GM19099 (cell line): ENCODE measurements around the gene C20orf144.

Experiments
- POLR2A ChIP-seq: IDR thresholded peaks from 3 replicates; pipeline ENCODE4 v1.6.1; 2011; ENCODE audit warnings: low read depth; ENCODE audit not compliant: insufficient read length; ENCODE audit errors: extremely low read depth

C20orf144 gene

DNA sequence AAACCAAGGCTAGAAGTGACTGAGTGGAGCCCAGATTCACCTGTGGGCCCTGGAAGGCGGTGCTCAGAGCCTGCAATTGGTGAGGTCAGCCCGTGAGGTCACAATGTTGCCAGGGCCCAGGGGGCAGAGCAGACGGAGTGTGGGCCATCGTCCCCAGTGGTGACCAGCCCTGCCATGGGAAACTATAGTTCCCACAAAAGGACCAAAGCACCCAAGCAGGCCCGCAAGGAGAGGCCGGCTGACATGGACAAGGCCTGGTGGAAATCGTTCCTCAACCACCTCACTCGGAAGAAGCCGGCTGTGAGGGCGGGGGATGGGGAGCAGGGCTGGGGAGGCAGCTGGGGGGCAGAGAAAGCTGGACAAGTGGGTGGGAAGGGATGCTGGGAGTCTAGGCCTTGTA lies at the start of gene C20orf144:
Gene C20orf144, plus strand, starts transcription at position 156 of the 400 bp plus-strand sequence. Its CDS starts 19 bp downstream, at position 175.
- TF ChIP-seq POLR2A, result no peak

DNA sequence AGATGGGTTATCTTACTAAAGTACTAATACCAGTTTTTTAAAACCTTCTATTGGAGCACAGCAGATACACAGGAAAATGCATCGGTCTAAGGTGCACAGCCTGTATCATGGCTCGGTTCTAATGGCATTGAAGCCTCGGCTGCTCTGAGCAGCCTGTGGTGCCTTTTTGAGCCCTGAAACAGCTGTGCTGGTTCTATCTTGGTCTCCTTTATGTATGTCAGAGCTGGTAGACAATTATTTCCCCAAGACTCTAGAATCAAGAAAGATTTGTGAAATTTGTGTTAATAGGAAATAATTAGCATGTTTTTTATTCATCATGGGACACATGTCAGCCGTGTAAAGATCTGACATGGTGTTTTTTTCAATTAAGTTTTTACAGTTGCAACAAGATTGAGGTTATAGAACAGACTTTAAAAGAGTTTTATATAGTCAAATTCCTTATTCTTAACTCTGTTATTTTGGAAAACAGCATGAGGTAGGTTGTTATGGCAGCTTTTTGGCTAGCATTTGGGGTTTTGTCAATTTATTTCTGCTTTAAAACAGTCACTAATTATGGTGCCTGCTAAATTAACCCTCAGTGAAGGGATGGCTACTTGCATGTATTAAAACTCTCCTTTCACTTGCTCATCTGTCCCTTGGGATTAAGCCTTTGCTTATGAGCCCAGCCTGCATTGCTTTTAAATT lies 40.3 kb upstream of the C20orf144 start:
- no peak for TF ChIP-seq POLR2A

DNA sequence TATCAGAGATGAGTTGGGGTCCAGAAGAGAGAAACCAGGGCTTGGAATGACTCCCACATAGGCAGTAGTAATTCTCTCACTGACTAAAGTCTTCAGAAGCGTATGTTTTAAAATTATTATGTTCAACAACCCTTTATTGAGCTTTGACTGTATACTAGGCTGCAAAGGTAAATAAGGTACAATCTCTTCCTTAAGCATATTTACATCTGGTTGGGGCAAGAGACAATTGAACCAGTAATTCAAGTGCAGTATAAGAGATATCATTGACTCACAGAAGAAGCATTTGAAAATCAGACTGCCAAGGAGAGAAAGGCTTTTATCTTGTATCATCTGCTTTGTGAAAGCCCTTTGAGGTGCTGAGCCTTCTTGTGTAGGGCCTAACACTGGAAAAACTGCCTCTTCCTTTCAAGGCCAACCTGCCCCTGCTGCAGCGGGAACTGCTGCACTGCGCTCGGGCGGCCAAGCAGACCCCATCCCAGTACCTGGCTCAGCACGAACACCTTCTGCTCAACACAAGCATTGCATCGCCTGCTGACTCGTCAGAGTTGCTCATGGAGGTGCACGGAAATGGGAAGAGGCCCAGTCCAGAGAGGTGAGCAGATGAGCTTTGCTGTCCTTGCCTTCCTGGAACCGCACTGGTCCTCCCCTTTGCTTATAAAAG lies 39.3 kb upstream of the C20orf144 start:
- no peak for TF ChIP-seq POLR2A

DNA sequence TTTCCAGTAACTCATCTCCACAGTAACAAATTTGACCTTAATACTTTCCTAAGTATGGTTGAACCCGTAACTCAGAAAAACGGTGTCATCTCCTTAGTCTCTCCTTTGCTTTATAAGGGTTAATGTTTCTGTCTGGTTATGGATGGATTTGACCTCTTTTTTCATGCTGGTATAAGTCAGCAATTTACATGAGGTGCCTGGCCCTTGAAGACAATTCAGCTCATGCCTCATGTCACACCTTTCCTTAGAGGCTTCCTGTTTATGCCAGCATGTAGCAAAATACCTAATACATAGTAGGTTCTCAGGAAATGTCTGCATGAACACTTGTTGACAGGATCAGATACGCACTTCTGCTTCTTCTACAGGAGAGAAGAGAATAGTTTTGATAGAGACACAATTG lies 37.7 kb upstream of the C20orf144 start:
- no peak for TF ChIP-seq POLR2A

DNA sequence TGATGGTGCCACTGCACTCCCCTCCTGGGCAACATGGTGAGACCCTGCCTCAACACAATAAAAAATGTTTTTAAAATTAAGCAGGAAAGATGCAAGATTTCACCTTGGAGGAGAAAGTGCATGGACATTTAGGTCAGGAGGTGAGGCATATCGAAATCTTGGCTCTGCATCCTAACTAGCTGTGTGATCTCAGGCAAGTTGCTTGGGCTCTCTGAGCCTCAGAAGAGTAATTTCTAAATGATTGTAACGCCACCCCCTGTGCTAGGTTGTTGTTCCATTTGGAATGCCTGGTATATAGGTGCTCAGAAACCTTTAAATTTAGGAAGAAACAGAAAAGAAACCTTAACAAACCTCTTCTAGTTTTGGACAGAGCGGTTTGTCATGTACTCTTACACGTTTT lies 35.9 kb upstream of the C20orf144 start:
- no peak for TF ChIP-seq POLR2A

DNA sequence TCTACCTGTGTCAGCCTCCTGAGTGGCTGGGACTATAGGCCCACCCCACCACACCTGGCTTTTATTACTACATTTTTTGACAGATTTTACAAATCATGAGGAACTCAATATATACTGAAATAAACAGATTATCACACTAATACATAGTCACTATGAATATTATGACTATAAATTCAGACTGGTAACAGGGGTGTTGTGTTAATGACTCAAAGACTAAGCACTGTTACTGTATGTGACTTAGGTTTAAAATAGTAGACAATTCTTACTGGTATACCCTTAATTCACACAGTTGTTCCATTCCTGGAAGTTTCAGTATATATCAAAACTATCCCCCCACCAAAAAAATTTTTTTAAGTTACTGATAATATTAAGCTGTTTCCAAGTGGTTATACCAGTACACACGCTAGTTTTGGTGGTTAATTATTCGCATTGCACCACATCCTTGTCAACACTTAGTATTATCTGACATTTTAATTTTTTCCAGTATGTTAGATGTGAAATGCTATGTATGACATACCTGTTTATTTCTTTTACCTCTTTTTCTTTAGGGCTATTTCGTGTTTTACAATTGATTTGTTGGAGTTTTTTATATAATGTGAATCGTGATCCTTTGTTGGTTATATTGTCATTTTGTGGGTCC lies 34.4 kb upstream of the C20orf144 start:
- TF ChIP-seq POLR2A, result no peak

DNA sequence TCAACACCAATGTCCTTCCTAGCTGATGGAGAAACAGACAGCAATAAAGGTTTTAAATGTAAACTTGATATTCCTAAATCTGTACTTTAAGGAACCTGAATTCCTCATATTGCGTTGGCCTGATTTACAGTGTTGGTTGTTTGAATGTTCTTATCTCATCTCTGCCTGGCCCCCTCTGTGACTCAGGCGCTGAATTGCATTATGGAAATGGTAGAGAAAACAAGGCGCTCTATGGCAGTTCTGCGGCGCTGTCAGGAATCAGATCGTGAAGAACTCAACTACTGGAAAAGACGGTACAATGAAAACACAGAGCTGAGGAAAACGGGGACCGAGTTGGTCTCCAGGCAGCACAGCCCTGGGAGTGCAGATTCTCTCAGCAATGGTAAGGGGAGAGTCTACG lies 32.6 kb upstream of the C20orf144 start:
- TF ChIP-seq POLR2A, result no peak

DNA sequence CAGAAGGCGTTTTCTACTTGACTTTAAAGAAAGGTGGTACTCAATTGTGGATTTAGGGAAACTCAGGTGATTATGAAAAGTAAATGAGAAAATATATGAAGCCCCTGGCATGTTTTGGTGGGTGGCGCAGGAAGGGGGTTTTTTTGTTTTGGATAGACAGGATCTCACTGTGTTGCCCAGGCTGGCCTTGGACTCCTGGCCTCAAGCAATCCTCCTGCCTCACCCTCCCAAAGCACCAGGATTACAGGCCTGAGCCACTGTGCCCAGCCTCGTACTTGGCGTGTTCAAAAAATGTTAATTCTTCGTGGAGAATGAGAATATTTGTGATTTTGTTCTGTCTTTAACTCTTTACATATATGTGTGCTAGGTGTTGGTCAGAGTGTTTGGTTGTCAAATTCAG lies 32.1 kb upstream of the C20orf144 start:
- TF ChIP-seq POLR2A, result no peak

DNA sequence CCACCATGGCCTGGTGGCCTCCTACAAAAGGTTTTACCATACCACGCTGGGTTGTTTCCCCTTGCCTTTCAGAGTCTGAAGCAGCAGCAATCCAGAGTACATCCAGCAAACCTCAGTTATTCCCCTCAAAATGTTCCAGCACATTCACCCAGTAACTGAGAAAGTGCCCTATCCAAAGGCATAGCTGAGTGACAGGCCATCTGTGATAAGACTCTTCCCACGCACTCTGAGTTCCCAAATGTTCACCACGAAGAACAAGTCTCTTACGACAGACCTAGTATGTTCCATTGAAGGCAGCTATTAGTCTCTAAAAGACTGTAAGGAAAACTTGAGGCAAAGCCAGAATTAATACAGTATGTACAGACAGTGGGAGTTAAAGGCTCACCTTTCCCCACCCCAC lies 31.6 kb upstream of the C20orf144 start:
- no peak for TF ChIP-seq POLR2A

DNA sequence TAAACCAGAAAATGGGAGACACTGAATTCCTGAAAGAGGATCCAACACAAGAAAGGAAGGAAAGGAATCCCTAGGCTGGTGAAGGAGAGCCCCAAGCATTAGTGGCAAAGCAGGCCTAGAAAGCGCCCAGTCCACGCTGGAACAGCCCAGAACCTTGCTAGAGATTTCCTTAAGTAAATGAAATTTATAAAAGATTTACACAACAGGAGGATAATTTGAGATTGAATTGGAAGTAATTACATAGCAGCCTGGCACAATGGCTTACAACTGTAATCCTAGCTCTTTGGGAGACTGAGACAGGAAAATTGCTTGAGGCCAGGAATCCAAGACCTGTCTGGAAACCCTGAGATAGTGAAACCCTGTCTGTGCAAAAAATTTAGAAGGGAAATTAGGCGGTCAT lies 26.8 kb upstream of the C20orf144 start:
- TF ChIP-seq POLR2A, result no peak

DNA sequence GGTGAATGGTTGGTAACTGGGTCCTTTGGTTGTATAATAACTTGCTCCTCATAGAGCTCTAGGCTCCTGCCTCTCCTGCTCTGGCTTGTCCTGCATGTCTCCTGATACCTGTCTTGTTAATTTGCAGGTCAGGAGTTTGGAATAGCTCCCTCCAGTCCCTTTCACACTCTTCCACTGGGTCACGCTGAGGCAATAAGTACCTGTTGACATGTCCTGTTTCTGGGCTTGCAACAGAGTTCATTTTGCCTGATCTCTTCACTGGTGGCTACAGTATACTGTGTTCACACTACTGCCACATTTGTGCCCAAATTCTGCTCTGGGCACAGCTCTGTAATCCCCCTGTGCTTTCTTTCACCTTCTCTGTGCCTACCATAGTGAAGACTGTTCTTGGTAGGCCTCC lies 25.4 kb upstream of the C20orf144 start:
- TF ChIP-seq POLR2A, result no peak

DNA sequence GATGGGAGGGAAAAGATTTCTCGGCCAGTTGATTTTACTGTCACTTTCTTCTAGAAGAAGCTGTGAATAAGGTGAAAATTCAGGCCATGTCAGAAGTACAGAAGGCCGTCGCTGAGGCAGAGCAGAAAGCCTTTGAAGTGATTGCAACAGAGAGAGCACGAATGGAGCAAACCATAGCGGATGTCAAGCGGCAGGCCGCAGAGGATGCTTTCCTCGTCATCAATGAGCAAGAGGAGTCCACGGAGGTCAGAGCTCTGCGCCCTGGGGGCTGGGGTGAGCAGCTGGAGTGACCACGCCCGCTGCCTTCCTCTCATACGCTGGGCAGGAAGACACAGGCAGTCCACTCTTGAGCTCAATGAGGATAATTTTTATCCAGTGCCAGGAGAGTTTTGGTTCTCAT lies 21.8 kb upstream of the C20orf144 start:
- TF ChIP-seq POLR2A, result no peak

DNA sequence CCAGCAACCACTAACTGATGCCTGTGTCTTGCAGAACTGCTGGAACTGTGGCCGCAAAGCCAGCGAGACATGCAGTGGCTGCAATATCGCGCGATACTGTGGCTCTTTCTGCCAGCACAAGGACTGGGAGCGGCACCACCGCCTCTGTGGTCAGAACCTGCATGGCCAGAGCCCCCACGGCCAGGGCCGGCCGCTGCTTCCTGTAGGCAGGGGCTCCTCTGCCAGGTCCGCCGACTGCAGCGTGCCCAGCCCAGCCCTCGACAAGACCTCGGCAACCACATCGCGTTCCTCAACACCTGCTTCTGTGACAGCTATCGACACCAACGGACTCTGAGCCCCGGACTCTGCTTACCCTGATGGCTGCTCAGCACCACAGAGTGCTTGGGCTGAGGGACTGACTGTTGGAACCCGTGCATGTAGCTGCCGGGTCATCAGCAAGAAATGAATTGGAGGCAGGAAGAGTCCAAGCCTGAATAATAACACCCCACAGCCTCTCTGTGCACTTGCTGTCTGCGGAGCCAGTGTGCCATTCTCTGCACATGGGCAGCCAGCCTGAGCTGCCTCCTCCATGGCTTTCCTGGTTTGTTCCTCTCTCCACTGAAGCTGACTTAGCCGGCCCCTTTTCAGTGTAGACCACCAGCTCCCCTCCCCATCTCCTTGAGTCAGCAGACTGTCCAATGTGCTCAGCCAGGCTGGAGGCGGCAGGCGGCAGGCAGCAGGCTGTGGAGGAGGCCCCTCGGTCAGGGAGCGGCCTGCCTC lies 17.6 kb upstream of the C20orf144 start:
- TF ChIP-seq POLR2A, result no peak

DNA sequence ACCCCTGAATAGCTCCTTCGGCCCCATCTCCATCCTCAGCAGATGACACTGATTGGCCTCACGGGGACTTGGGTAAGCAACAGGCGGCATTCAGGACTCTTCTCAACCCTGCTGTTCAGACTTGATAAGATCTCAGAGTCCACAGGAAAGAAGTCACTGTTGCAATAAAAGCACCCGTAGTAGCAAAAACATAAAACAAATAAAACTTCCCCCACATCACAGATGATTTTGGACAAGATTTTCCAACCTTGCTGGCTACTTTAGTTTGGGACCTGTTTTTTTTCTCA lies 17.1 kb upstream of the C20orf144 start:
- TF ChIP-seq POLR2A, result no peak

DNA sequence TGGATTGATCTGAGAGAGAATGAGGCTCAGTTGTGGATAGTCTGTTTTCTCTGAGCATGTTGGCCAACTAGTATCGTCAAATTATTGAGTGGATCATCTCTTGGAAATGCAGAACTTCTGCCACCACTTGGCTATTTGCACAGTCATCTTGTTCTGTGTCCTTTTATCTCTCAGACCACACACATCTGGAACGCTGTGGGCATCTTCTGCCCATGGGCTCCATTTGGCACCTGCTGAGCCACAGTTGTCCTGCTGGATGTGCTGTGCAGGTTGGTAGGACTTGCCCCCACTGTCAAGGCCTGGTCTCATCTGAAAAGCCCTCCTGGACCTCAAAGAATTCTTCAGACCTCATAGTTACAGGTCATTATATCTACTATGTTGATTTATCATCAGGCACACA lies 16.7 kb upstream of the C20orf144 start:
- TF ChIP-seq POLR2A, result no peak

DNA sequence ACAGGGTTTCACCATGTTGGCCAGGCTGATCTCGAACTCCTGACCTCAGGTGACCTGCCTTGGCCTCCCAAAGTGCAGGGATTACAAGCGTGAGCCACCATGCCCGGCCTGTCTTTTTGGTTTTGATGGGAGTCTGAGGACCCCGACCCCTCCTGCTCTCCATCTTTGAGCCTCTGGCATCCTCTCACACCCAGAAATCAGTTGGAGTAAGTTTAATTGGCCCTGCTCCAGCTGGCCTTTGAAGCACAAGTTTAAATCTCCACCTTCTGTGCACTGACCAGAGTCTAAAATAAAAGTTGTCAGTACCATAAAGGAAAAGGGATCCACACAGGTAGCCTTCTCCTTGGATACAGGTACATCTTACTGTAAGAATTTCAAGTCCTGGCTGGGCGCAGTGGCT lies 15.9 kb upstream of the C20orf144 start:
- TF ChIP-seq POLR2A, result no peak
